B cell (primary cell): ENCODE measurements around the gene FIBCD1. TPM values are rescaled to one million over a fixed set of nuclear protein-coding genes. Genes with fewer than 3 reads are reported as not detected.

Source experiments
- ATAC-seq: fragments of 200-7000 bp; cut with Tn5 transposase; one replicate; pipeline ENCODE4 v1.10.0; 2021; ENCODE audit warnings: low read depth, mild to moderate bottlenecking, moderate number of reproducible peaks, moderate library complexity
- CTCF ChIA-PET: fragments of 350-600 bp; sonication (Branson Sonifier 250); formaldehyde crosslinking; loops from one replicate; lab custom pipeline; 2021; ENCODE audit warnings: antibody characterized with exemption, inconsistent platforms; lab: Charles Lee
- POLR2A ChIA-PET: fragments of 350-600 bp; sonication (Branson Sonifier 250); formaldehyde crosslinking; loops from one replicate; lab custom pipeline; 2021; ENCODE audit warnings: antibody characterized with exemption; lab: Charles Lee
- DNase-seq: peaks from one replicate; pipeline ENCODE4 v3.0.0; 2013
- H2AFZ ChIP-seq: 2 replicates; pipeline ENCODE4 v1.6.1; 2012; ENCODE audit warnings: mild to moderate bottlenecking, low read depth, low read length; ENCODE audit not compliant: insufficient read depth, poor library complexity, severe bottlenecking
- H3K27ac ChIP-seq, 2 donors: 1 replicate in 1 of 2; 2 replicates in 1 of 2; pipeline ENCODE4 v1.5.1; 2012 to 2013; ENCODE audit warnings: low read length in 2 of 2, mild to moderate bottlenecking in 2 of 2, moderate library complexity in 1 of 2
- H3K27me3 ChIP-seq, 4 experiments: fragments of 200-600 bp in 1 of 4; sonication (generic) in 1 of 4; replicated peaks in 1 of 4; 1 replicate in 2 of 4; 2 replicates in 2 of 4; pipeline versions ENCODE4 v1.6.1 to v1.7.0; 2013 to 2016; ENCODE audit warnings: low read length in 3 of 4, mild to moderate bottlenecking in 2 of 4, mixed read lengths in 1 of 4, moderate library complexity in 1 of 4; ENCODE audit not compliant: insufficient read depth in 4 of 4, control insufficient read depth in 3 of 4; ENCODE audit errors: control extremely low read depth in 1 of 4
- H3K36me3 ChIP-seq, 2 experiments: replicated peaks in 1 of 2; 1 replicate in 1 of 2; 2 replicates in 1 of 2; pipeline versions ENCODE4 v1.6.1 to v1.7.1; 2013; ENCODE audit warnings: low read length in 1 of 2; ENCODE audit not compliant: insufficient read depth in 2 of 2, control insufficient read depth in 1 of 2; ENCODE audit errors: control extremely low read depth in 1 of 2, extremely low read depth in 1 of 2
- H3K4me1 ChIP-seq, 2 donors: fragments of 200-600 bp in 1 of 2; sonication (generic) in 1 of 2; 1 replicate in 1 of 2; 2 replicates in 1 of 2; pipeline versions ENCODE4 v1.5.1 to v1.6.1; 2013 to 2017; ENCODE audit warnings: low read length in 2 of 2; ENCODE audit not compliant: control insufficient read depth in 2 of 2, insufficient read depth in 2 of 2
- H3K4me2 ChIP-seq: replicated peaks from 2 replicates; pipeline ENCODE3; 2012; ENCODE audit warnings: mild to moderate bottlenecking, low read depth, low read length; ENCODE audit not compliant: poor library complexity, severe bottlenecking
- H3K4me3 ChIP-seq, 5 experiments: fragments of 200-600 bp in 1 of 5; sonication (generic) in 1 of 5; 1 replicate in 3 of 5; 2 replicates in 2 of 5; pipeline versions ENCODE4 v1.5.1 to v1.7.0; 2011 to 2016; ENCODE audit warnings: low read length in 4 of 5, mild to moderate bottlenecking in 4 of 5, low read depth in 2 of 5, control low read depth in 1 of 5, moderate library complexity in 1 of 5; ENCODE audit not compliant: insufficient read depth in 1 of 5; ENCODE audit errors: control extremely low read depth in 1 of 5, extremely low read depth in 1 of 5
- H3K79me2 ChIP-seq: fragments of 200-600 bp; sonication (generic); one replicate; pipeline ENCODE4 v1.6.0; 2016; ENCODE audit warnings: low read length; ENCODE audit not compliant: control insufficient read depth, insufficient read depth
- H3K9ac ChIP-seq: fragments of 200-600 bp; sonication (generic); 2 replicates; pipeline ENCODE4 v1.6.1; 2017; ENCODE audit warnings: mild to moderate bottlenecking, low read length, moderate library complexity
- H3K9me3 ChIP-seq, 3 donors: one replicate each; pipeline versions ENCODE4 v1.6.1 to v1.7.1; 2013; ENCODE audit warnings: low read length in 2 of 3; ENCODE audit not compliant: control insufficient read depth in 2 of 3, insufficient read depth in 1 of 3; ENCODE audit errors: control extremely low read depth in 1 of 3
- H4K20me1 ChIP-seq: 2 replicates; pipeline ENCODE4 v1.6.0; 2012; ENCODE audit warnings: mild to moderate bottlenecking, low read length; ENCODE audit not compliant: insufficient read depth, control insufficient read depth, poor library complexity, severe bottlenecking
- H3K27ac Mint-ChIP-seq: one replicate; pipeline ENCODE4 v1.8.0; 2021; ENCODE audit warnings: mixed read lengths
- H3K27me3 Mint-ChIP-seq: one replicate; pipeline ENCODE4 v1.8.0; 2021; ENCODE audit warnings: mixed read lengths
- H3K4me1 Mint-ChIP-seq: one replicate; pipeline ENCODE4 v1.8.0; 2021; ENCODE audit warnings: mixed read lengths
- H3K4me3 Mint-ChIP-seq: one replicate; pipeline ENCODE4 v1.8.0; 2021; ENCODE audit warnings: mixed read lengths
- H3K9me3 Mint-ChIP-seq: one replicate; pipeline ENCODE4 v1.8.0; 2022; ENCODE audit warnings: mixed read lengths; ENCODE audit not compliant: insufficient read depth
- EZH2 ChIP-seq: IDR thresholded peaks from 2 replicates; pipeline ENCODE4 v1.6.1; 2012; ENCODE audit warnings: borderline replicate concordance, low read depth, mild to moderate bottlenecking, moderate library complexity, low read length; ENCODE audit not compliant: insufficient read depth, poor library complexity, severe bottlenecking
- WGBS: methylation state at CpG from one replicate; pipeline ENCODE4 v1.1.5; 2013; ENCODE audit warnings: missing lambda C conversion rate; ENCODE audit not compliant: insufficient coverage; 5-methylcytosine and 5-hydroxymethylcytosine counted together
- intact Hi-C: fragments of 100-400 bp; cut with micrococcal nuclease; formaldehyde crosslinking; loops from one replicate; pipeline ENCODE4 v1.10.0; 2022
- polyA plus RNA-seq: library from polyadenylated mRNA; depleted of rRNA; stranded (reverse); fragments of >200 nt; gene quantifications from 2 replicates; pipeline ENCODE4 v1.2.3, GENCODE V29; 2012
- total RNA-seq, 2 donors: library from RNA; stranded (reverse); fragments of 120-200 nt in 1 of 2; gene quantifications; 1 replicate in 1 of 2; 2 replicates in 1 of 2; pipeline versions ENCODE4 v1.2.3 to v1.2.4, GENCODE V29; 2013 to 2022
- TF ChIP-seq, protein P1 (sequence below): fragments of 200-600 bp; IDR thresholded peaks from one replicate; pipeline ENCODE4 v1.8.0; 2022; ENCODE audit warnings: antibody characterized with exemption, mild to moderate bottlenecking

The FIBCD1 gene
- total and polyA plus RNA-seq, 2 donors (not counting 1 experiment from before 2014, with no cell fraction given) = not detected

- H3K36me3 ChIP-seq = no peaks in the 10 kb centered on the region
- ChIA-PET POLR2A (no interaction called here), CTCF (no interaction called here)
- H4K20me1 ChIP-seq = no peaks in the 10 kb centered on the region
- peaks cover 0 to 3% (median 0%) of the 10 kb centered on the region in 3 donors for H3K9me3 ChIP-seq
- TF ChIP-seq, protein P1, sequence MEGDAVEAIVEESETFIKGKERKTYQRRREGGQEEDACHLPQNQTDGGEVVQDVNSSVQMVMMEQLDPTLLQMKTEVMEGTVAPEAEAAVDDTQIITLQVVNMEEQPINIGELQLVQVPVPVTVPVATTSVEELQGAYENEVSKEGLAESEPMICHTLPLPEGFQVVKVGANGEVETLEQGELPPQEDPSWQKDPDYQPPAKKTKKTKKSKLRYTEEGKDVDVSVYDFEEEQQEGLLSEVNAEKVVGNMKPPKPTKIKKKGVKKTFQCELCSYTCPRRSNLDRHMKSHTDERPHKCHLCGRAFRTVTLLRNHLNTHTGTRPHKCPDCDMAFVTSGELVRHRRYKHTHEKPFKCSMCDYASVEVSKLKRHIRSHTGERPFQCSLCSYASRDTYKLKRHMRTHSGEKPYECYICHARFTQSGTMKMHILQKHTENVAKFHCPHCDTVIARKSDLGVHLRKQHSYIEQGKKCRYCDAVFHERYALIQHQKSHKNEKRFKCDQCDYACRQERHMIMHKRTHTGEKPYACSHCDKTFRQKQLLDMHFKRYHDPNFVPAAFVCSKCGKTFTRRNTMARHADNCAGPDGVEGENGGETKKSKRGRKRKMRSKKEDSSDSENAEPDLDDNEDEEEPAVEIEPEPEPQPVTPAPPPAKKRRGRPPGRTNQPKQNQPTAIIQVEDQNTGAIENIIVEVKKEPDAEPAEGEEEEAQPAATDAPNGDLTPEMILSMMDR = no peak
- no peak for TF ChIP-seq EZH2
- H2AFZ ChIP-seq = no peak overlapping the region
- intact Hi-C loops = no loop called here
- no peak for DNase-seq
- H3K4me3 Mint-ChIP-seq = no peak overlapping the region
- 64% methylated on average over 12 of the region's 16 CpGs for WGBS
- H3K4me3 ChIP-seq = no peak overlapping the region
- peaks cover 0 to 63% (median 34%) of the 10 kb centered on the region in 4 experiments for H3K27me3 ChIP-seq
- H3K4me1 Mint-ChIP-seq = peaks cover 22% of the 10 kb centered on the region
- H3K27ac Mint-ChIP-seq = peak overlapping the region; percentile 16
- ATAC-seq = no peak
- no peak overlapping the region for H3K27ac ChIP-seq
- H3K9me3 Mint-ChIP-seq = no peaks in the 10 kb centered on the region
- no peak overlapping the region for H3K4me2 ChIP-seq
- peaks cover 50% of the 10 kb centered on the region for H3K27me3 Mint-ChIP-seq
- H3K9ac ChIP-seq = no peak overlapping the region
- H3K4me1 ChIP-seq = peaks cover 10 to 19% of the 10 kb centered on the region in 2 donors
- no peaks in the 10 kb centered on the region for H3K79me2 ChIP-seq
Measured at GRCh38 chr9:130934702-130935647, 4.1 kb downstream of the FIBCD1 start.

DNA sequence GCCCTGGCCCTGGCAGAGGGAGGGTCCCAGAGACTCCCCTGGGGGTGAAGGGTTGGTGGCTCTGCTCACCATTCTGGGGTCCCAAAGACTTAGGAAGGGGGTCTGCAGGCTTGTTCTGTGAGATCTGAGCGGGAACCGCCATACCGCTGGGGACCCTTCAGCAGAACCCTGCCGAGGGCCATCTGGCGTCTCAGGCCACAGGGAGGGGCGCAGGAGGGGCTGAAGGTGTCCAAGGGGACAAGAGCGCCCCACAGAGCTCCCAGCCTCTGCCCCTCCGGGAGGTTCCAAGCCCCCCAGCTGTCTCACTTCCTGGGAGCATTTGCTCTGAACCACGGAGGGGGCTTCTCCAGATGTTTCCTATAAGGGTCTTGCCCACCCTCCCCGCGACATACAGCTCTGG, 4.8 kb downstream of the FIBCD1 start:
- H3K79me2 ChIP-seq = no peaks in the 10 kb centered on the region
- ChIA-PET CTCF (no interaction called here), POLR2A (no interaction called here)
- Mint-ChIP-seq H3K4me3 (no peak overlapping the region), H3K27me3 (peaks cover 52% of the 10 kb centered on the region), H3K4me1 (peaks cover 22% of the 10 kb centered on the region), H3K9me3 (no peaks in the 10 kb centered on the region), H3K27ac (no peak overlapping the region)
- no peak overlapping the region for H3K4me3 ChIP-seq
- no peak overlapping the region for H3K4me2 ChIP-seq
- no peaks in the 10 kb centered on the region for H4K20me1 ChIP-seq
- peaks cover 0 to 61% (median 34%) of the 10 kb centered on the region in 4 experiments for H3K27me3 ChIP-seq
- H2AFZ ChIP-seq = no peak overlapping the region
- no peaks in the 10 kb centered on the region for H3K36me3 ChIP-seq
- no peak for TF ChIP-seq EZH2
- TF ChIP-seq, protein P1 = no peak
- DNase-seq (no peak), ATAC-seq (no peak)
- WGBS = 66% methylated on average over 11 of the region's 11 CpGs
- H3K4me1 ChIP-seq = peaks cover 10 to 18% of the 10 kb centered on the region in 2 donors
- H3K9ac ChIP-seq = no peak overlapping the region
- no peak overlapping the region for H3K27ac ChIP-seq
- peaks cover 0 to 3% (median 0%) of the 10 kb centered on the region in 3 donors for H3K9me3 ChIP-seq
- intact Hi-C loops = no loop called here
